Astrocyte of the cerebellum (primary cell): ENCODE data around the gene GPR55.

Experiments used
- DNase-seq: peaks from one replicate; pipeline ENCODE4 v3.0.0-alpha.2; 2011; ENCODE audit warnings: low read depth
- H3K4me3 ChIP-seq: 2 replicates; pipeline ENCODE4 v1.5.1; 2011; ENCODE audit warnings: mild to moderate bottlenecking, low read depth, low read length, moderate library complexity
- CTCF ChIP-seq: IDR thresholded peaks from 2 replicates; pipeline ENCODE4 v1.5.1; 2012; ENCODE audit warnings: low read length, low read depth, moderate library complexity, mild to moderate bottlenecking; ENCODE audit errors: missing control alignments
- in situ Hi-C: cut with HindIII; loops from 2 replicates; pipeline ENCODE4 v1.10.0; 2017; ENCODE audit warnings: low sequenced_read_pairs

The GPR55 gene

DNA sequence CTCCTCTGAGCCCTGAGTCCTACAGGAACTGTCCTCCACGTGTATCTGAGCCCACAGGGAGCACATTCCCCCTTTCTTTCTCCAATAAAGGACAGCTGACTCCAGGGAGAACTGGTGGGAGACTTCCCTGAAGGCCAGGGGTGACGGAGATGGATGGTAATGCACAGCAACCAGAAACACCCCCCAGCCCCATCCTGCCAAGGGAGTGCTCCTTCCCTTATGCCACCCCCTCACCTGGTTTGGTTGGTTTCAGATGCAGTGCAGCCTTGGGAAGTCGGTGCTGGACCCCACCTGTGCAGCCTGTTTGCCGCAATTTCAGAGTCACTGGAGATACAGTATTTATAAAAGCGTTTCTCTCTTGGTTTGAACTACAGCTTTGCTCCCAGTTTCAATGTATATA is 24.0 kb downstream of the GPR55 start:
- DNase-seq, result no peak
- no peak overlapping the region for H3K4me3 ChIP-seq
- TF ChIP-seq CTCF, result no peak
- in situ Hi-C loops, result no loop called here

- TF ChIP-seq CTCF, result no peak
- in situ Hi-C loops, result no loop called here
Measured at GRCh38 chr2:230900336-230900995, 24.6 kb downstream of the GPR55 start.

GRCh38 chr2:230899786-230900185 is 25.3 kb downstream of the GPR55 start:
- in situ Hi-C loops, result loop anchor here (5.0 kb wide), 1 partner anchor 78 kb away; no protein-coding TSS in a partner anchor

More at GRCh38 chr2:230900336-230900995, 24.6 kb downstream of the GPR55 start:
- no peak overlapping the region for H3K4me3 ChIP-seq
- no peak for DNase-seq

DNA sequence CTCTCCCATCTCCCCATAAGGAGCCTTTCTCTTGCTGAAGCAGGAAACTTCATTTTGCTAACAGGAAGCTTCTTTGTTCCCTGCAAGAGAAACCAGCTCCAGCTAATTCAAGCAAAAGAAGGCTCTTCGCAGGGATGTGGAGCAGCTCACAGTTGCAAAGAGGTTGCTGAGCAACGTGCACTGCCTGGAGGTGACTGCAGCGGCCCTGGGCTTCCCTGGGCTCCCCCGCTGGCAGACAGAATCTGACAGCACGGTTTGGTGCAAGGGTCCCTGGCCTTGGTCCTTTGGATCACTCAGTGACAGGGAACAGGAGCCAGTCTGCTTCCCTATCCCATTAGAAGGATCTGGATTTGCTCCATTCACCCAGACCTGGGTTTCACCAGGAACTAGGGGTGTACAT is 25.8 kb downstream of the GPR55 start:
- in situ Hi-C loops, result loop anchor here (5.0 kb wide), 1 partner anchor 78 kb away; no protein-coding TSS in a partner anchor
- TF ChIP-seq CTCF, result no peak
- DNase-seq, result no peak
- H3K4me3 ChIP-seq, result no peak overlapping the region

More at GRCh38 chr2:230899786-230900185, 25.3 kb downstream of the GPR55 start:
- H3K4me3 ChIP-seq, result no peak overlapping the region
- no peak for DNase-seq
- TF ChIP-seq CTCF, result no peak

DNA sequence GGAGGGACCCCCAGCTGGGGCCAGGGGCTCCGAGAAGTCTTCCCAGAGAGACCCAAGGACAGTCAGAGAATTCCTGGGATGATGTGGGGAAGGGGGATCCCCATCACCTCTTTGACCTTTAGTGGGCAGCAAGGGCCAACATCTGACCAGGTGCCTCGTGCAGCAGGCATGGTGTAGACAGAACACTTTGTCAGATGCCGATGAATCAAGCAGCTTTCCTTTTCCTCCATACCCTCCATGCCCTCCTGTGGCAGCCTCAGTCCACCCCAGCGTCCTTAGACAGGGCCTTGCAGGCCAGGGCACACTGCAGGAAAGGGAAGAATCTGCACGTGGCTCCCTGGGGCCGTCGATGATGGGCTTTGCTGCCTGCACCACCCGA is 26.3 kb downstream of the GPR55 start:
- DNase-seq, result no peak
- in situ Hi-C loops, result loop anchor here (5.0 kb wide), 1 partner anchor 79 kb away; no protein-coding TSS in a partner anchor

DNA sequence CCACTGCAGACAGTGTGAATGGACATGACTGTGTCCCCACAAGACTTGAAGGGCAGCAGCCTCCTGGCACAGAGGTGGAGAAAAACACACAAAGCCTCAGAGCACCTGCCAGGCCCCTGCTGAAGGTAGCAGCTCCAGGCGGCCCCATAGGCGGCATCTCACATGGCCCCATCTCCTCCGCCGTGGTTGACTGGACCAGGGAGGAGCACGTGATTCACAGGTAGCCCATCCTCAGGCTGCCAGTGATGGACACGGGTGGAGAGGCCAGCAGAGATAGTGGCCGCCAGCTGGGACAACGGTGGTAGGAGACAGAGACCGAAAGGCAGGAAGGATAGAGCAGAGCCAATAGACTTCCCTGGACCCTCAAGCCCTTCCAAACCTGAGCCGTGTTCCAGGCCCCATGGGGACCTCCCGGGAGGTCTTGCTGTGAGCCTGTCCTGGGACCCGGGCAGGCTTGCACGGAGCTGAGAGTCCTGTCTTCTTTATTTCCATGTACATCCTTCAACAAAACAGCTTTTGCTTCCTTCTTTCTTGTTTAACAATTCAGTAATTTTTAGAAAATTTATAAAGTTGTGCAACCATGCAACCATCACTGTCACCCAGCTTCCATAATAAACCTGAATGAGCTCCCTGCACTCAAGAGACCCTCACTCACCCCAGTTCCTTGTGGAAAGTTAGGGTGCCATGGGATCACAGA is 26.9 kb downstream of the GPR55 start:
- no peak overlapping the region for H3K4me3 ChIP-seq
- no peak for DNase-seq
- in situ Hi-C loops, result loop anchor here (5.0 kb wide), 1 partner anchor 79 kb away; no protein-coding TSS in a partner anchor
- TF ChIP-seq CTCF, result no peak

More for the DNA sequence above, 26.3 kb downstream of the GPR55 start:
- no peak overlapping the region for H3K4me3 ChIP-seq
- TF ChIP-seq CTCF, result no peak
